Measurements from ENCODE around the gene MCF2L2.

MCF2L2 gene

DNA sequence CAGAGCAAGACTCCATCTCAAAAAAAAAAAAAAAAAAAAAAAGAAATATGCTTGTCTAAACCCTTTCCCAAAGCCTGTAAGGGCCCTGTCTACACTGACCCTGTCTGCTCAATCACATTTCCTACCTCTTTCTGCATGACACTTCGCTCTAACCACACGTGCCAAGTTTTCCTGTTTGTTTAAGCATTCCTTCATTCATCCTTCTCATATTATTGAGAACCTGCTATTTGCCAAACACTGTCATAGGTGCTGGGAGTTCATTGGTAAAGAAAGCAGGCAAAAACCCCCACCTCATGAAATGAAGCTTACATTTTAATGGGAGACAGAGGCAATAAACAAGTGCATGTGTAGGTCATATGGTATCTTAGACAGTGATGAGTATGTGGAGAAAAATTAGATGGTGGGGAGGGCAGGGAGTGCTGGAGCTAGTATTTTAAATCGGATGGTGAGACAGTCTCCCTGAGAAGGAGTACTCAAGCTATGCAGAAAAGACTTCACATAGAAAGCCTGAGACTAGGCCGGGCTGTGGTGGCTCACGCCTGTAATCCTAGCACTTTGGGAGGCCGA is 127.3 kb downstream of the MCF2L2 start:
- no peaks in the 10 kb centered on the region for H3K9me3 Mint-ChIP-seq
- no peak overlapping the region for H3K27ac Mint-ChIP-seq
- peaks cover 4% of the 10 kb centered on the region for H3K36me3 Mint-ChIP-seq (ENCODE audit: low read depth)
- no peak for DNase-seq
- H3K4me3 Mint-ChIP-seq: no peak overlapping the region
- no peaks in the 10 kb centered on the region for H3K27me3 Mint-ChIP-seq
- H3K4me1 Mint-ChIP-seq (ENCODE audit: low read depth): peaks cover 6% of the 10 kb centered on the region

DNA sequence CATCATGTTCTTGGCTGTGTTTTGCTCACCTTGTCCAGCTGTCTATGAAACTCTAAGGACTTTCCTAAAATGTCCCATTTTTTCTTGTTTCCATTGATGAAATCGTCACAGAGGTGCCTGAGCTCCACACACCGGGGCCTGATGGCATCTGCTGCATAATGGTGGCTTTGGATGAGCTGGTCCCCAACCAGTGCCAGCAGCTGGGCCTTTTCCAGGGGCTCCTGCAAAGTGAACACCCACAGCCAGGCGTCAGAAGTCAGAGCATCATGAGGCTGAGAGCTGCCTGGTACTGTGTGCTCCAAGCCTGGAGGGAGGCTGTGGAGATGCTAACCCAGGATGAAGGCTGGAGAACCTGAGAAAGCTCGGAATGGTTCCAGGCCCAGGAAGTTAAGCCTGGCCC is 128.4 kb downstream of the MCF2L2 start:
- no peaks in the 10 kb centered on the region for H3K27me3 Mint-ChIP-seq
- no peak overlapping the region for H3K4me3 Mint-ChIP-seq
- no peaks in the 10 kb centered on the region for H3K9me3 Mint-ChIP-seq
- H3K4me1 Mint-ChIP-seq (ENCODE audit: low read depth): peaks cover 4% of the 10 kb centered on the region
- DNase-seq: no peak
- H3K36me3 Mint-ChIP-seq (ENCODE audit: low read depth): peaks cover 4% of the 10 kb centered on the region
- no peak overlapping the region for H3K27ac Mint-ChIP-seq

DNA sequence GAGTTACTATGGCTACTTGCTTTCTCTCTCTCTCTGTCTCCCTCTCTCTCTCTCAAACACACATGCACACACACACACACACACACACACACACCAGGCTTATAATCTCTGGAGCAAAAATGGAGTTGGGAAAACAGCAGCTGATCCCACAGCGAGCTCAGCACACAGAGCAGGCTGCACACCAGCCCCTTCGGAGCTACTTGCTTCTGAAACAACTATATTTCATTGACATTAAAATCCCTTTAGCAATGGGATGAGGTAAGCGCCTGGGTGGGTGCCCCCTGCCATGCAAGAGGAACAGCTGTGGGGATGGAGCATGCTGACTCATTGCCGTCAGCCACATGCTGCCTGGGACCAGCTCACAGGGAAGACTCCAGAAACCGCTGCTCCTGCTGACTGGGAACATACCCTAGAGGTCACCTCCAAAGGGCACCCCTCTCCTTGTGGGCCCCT is 129.7 kb downstream of the MCF2L2 start:
- H3K4me1 Mint-ChIP-seq (ENCODE audit: low read depth): peaks cover 4% of the 10 kb centered on the region
- H3K36me3 Mint-ChIP-seq (ENCODE audit: low read depth): peaks cover 4% of the 10 kb centered on the region
- no peak for DNase-seq
- no peaks in the 10 kb centered on the region for H3K27me3 Mint-ChIP-seq
- H3K9me3 Mint-ChIP-seq: no peaks in the 10 kb centered on the region
- H3K4me3 Mint-ChIP-seq: no peak overlapping the region
- no peak overlapping the region for H3K27ac Mint-ChIP-seq

- H3K4me1 Mint-ChIP-seq (ENCODE audit: low read depth): peaks cover 1% of the 10 kb centered on the region
- H3K27me3 Mint-ChIP-seq: no peaks in the 10 kb centered on the region
- H3K4me3 Mint-ChIP-seq: no peak overlapping the region
- H3K36me3 Mint-ChIP-seq (ENCODE audit: low read depth): peaks cover 4% of the 10 kb centered on the region
- no peak overlapping the region for H3K27ac Mint-ChIP-seq
- H3K9me3 Mint-ChIP-seq: no peaks in the 10 kb centered on the region
- DNase-seq: no peak
These were observed 131.5 kb downstream of the MCF2L2 start for GRCh38 chr3:183296944-183297343.

DNA sequence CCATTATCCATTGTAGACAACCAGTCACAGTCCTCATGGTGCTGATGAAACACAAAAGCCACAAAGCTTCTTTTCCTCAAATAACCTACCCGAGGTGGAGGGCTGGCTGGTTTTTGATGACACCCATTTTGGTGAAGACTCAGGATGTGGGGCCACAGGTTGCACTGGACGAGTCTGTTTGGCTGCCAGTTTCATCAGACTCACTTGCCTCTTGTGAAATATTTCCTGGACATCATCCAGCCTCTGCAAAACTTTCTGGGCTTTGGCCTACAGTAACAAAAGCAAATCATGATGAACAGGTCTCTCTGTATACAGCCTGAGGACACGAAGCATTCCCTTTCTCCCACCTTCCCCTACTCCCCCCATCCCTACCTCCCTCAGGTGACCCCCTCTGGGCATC is 133.2 kb downstream of the MCF2L2 start:
- Mint-ChIP-seq H3K9me3 (no peaks in the 10 kb centered on the region), H3K27ac (no peak overlapping the region), H3K27me3 (no peaks in the 10 kb centered on the region), H3K36me3 (ENCODE audit: low read depth) (peaks cover 9% of the 10 kb centered on the region), H3K4me1 (ENCODE audit: low read depth) (peaks cover 2% of the 10 kb centered on the region), H3K4me3 (no peak overlapping the region)
- DNase-seq: no peak

GRCh38 chr3:183293966-183294365 is 134.5 kb downstream of the MCF2L2 start:
- H3K36me3 Mint-ChIP-seq (ENCODE audit: low read depth): peaks cover 9% of the 10 kb centered on the region
- H3K9me3 Mint-ChIP-seq: no peaks in the 10 kb centered on the region
- DNase-seq: no peak
- H3K27ac Mint-ChIP-seq: no peak overlapping the region
- H3K27me3 Mint-ChIP-seq: no peaks in the 10 kb centered on the region
- peaks cover 2% of the 10 kb centered on the region for H3K4me1 Mint-ChIP-seq (ENCODE audit: low read depth)
- no peak overlapping the region for H3K4me3 Mint-ChIP-seq

GRCh38 chr3:183291497-183292031 is 136.9 kb downstream of the MCF2L2 start:
- no peak overlapping the region for H3K4me3 Mint-ChIP-seq
- peaks cover 9% of the 10 kb centered on the region for H3K36me3 Mint-ChIP-seq (ENCODE audit: low read depth)

DNA sequence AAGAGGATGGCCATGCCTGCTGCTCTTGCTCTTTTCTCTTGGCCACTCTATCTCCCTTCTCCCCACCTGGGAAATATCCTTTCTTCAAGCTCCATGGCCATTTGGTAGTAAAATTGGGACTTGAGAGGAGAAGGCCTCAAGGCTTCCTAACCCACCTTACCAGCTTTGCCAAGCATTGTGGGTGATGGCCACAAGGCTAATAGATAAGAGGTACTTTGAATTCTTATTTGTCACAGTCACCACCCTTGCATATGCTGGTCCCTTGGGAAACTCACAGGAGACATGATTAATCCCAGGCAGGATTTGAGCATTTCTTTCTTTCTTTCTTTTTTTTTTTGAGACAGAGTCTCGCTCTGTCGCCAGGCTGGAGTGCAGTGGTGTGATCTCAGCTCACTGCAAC is 138.2 kb downstream of the MCF2L2 start:
- Mint-ChIP-seq H3K4me1 (ENCODE audit: low read depth) (peaks cover 28% of the 10 kb centered on the region), H3K4me3 (no peak overlapping the region), H3K36me3 (ENCODE audit: low read depth) (peaks cover 7% of the 10 kb centered on the region), H3K27me3 (no peaks in the 10 kb centered on the region), H3K9me3 (peaks cover 5% of the 10 kb centered on the region), H3K27ac (no peak overlapping the region)
- DNase-seq: no peak

More at GRCh38 chr3:183291497-183292031, 136.9 kb downstream of the MCF2L2 start:
- Mint-ChIP-seq H3K27ac (no peak overlapping the region), H3K27me3 (no peaks in the 10 kb centered on the region), H3K9me3 (peaks cover 3% of the 10 kb centered on the region), H3K4me1 (ENCODE audit: low read depth) (peaks cover 15% of the 10 kb centered on the region)
- DNase-seq: no peak

DNA sequence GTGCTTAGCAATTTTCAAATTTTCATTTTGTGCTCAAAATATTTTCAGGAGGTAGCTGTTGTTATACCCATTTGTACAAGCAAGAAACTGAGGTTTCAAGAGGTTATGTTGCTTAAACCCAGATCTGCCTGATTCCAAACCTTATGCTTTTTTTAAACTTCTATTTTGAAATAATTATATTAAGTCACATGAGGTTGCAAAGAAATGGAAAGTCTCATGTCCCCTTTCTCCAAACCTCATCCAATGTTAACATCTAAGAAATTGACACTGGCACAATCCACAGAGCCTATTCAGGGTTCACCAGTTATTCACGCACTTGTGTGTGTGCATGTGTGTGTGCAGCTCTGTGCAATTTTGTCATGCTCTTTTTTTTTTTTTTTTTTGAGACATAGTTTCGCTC is 140.3 kb downstream of the MCF2L2 start:
- Mint-ChIP-seq H3K4me3 (no peak overlapping the region), H3K4me1 (ENCODE audit: low read depth) (peaks cover 44% of the 10 kb centered on the region)

DNA sequence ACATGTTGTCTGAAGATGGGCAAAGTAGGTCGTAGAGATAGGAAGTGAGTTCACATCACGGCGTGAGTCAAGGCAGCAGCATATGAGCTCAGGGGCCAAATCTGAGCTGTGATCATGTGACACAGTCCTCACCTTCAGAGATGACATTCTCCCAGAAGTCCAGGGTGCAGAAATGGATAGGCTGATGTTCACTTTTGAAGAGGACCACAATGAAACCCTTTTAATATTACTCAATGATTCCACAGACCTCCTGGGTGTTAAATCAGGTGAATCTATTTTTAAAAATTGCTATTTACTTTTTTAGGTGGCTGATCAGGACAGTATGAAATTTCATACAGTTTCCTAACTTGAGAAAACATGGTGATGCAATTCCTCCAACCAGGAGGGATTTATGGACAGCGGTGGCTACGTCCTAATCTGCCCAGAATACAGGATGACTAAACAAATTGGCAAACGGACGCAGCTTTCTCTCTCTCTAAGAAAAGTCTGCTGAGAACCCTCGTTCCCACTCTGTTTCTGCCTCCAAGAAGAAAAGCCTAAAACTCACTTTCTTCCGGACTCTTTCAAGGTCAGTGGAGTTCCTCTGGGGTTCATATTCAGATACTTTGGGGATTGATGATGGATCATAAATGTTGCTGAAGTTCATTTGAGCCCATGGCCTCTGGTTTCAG is 141.0 kb downstream of the MCF2L2 start:
- peak overlapping the region; percentile 72 for H3K4me3 Mint-ChIP-seq
- H3K4me1 Mint-ChIP-seq (ENCODE audit: low read depth): peaks cover 48% of the 10 kb centered on the region
- peaks cover 10% of the 10 kb centered on the region for H3K36me3 Mint-ChIP-seq (ENCODE audit: low read depth)
- H3K9me3 Mint-ChIP-seq: peaks cover 5% of the 10 kb centered on the region
- H3K27me3 Mint-ChIP-seq: no peaks in the 10 kb centered on the region
- DNase-seq: no peak
- peak overlapping the region; percentile 99 for H3K27ac Mint-ChIP-seq

More for the DNA sequence above, 140.3 kb downstream of the MCF2L2 start:
- Mint-ChIP-seq H3K36me3 (ENCODE audit: low read depth) (peaks cover 10% of the 10 kb centered on the region), H3K9me3 (peaks cover 5% of the 10 kb centered on the region), H3K27ac (no peak overlapping the region), H3K27me3 (no peaks in the 10 kb centered on the region)
- DNase-seq: no peak

GRCh38 chr3:183285828-183286457 is 142.5 kb downstream of the MCF2L2 start:
- Mint-ChIP-seq H3K9me3 (peaks cover 5% of the 10 kb centered on the region), H3K27me3 (no peaks in the 10 kb centered on the region), H3K4me1 (ENCODE audit: low read depth) (peaks cover 46% of the 10 kb centered on the region), H3K27ac (peak overlapping the region; percentile 99), H3K4me3 (peak overlapping the region; percentile 72), H3K36me3 (ENCODE audit: low read depth) (peaks cover 8% of the 10 kb centered on the region)
- DNase-seq: peak; percentile 91

GRCh38 chr3:183285318-183285717 is 143.1 kb downstream of the MCF2L2 start:
- peaks cover 5% of the 10 kb centered on the region for H3K9me3 Mint-ChIP-seq
- peak overlapping the region; percentile 99 for H3K27ac Mint-ChIP-seq
- DNase-seq: no peak
- H3K27me3 Mint-ChIP-seq: no peaks in the 10 kb centered on the region
- H3K36me3 Mint-ChIP-seq (ENCODE audit: low read depth): peaks cover 6% of the 10 kb centered on the region
- peaks cover 46% of the 10 kb centered on the region for H3K4me1 Mint-ChIP-seq (ENCODE audit: low read depth)
- peak overlapping the region; percentile 72 for H3K4me3 Mint-ChIP-seq

GRCh38 chr3:183284570-183284969 is 143.8 kb downstream of the MCF2L2 start:
- no peak for DNase-seq
- no peak overlapping the region for H3K4me3 Mint-ChIP-seq
- H3K27ac Mint-ChIP-seq: peak overlapping the region; percentile 99
- peaks cover 46% of the 10 kb centered on the region for H3K4me1 Mint-ChIP-seq (ENCODE audit: low read depth)
- H3K27me3 Mint-ChIP-seq: no peaks in the 10 kb centered on the region
- H3K36me3 Mint-ChIP-seq (ENCODE audit: low read depth): peaks cover 6% of the 10 kb centered on the region
- peaks cover 5% of the 10 kb centered on the region for H3K9me3 Mint-ChIP-seq

DNA sequence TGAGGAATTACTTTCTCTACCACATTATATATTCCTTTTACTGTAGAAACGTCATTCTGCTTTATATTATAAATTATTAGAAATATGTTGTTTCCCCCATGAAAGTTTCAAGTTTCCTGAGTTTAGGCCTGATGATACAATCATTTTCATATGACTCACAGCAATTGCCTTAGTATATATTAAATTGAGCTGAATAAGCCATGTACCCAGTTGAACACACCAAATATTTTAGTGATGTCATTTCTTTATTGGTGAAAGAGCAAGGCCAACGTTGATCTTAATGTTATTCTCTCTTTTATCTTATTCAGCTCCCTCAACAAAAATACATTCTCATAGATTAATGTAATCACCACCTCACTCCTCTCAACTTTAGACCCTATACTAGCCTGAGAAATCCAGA is 144.5 kb downstream of the MCF2L2 start:
- DNase-seq: no peak
- H3K27me3 Mint-ChIP-seq: no peaks in the 10 kb centered on the region
- H3K36me3 Mint-ChIP-seq (ENCODE audit: low read depth): peaks cover 6% of the 10 kb centered on the region
- peaks cover 46% of the 10 kb centered on the region for H3K4me1 Mint-ChIP-seq (ENCODE audit: low read depth)
- peak overlapping the region; percentile 99 for H3K27ac Mint-ChIP-seq
- H3K4me3 Mint-ChIP-seq: no peak overlapping the region
- H3K9me3 Mint-ChIP-seq: peaks cover 5% of the 10 kb centered on the region

Data from activated T-cell treated with anti-CD3 and anti-CD28 coated beads, Interleukin-2, amount 50 U/mL, for 24 hours (primary cell).